Spleen (tissue), 7 donors: ENCODE measurements around the gene KIR3DL3.

Experiments used
- POLR2A ChIP-seq, 3 donors: fragments of 450-650 bp; IDR thresholded peaks; one replicate each; pipeline ENCODE4 v1.5.1; 2017; ENCODE audit warnings: antibody characterized with exemption in 3 of 3, mild to moderate bottlenecking in 1 of 3
- POLR2AphosphoS5 ChIP-seq, 3 donors: sonication (generic); formaldehyde crosslinking; IDR thresholded peaks; one replicate each; pipeline ENCODE4 v1.5.1; 2017; ENCODE audit warnings: antibody characterized with exemption in 3 of 3
- TF ChIP-seq, protein P1 (sequence below), 11 experiments: fragments of 200-600 bp in 7 of 11; fragments of 450-650 bp in 4 of 11; sonication (generic) in 4 of 11; IDR thresholded peaks in 8 of 11; conservative IDR thresholded peaks in 3 of 11; 1 replicate in 7 of 11; 2 replicates in 4 of 11; pipeline versions ENCODE4 v1.4.0 to v1.8.0; 2016 to 2021; ENCODE audit warnings: antibody characterized with exemption in 11 of 11, inconsistent platforms in 4 of 11, mild to moderate bottlenecking in 1 of 11
- donor health status: DM: no; HTN: no; CAD: no; lungs with moderate emphysema.
- donor health status: DM: no; HTN: no; CAD: no.
- donor health status: DM: no; HTN: no; CAD: no.

DNA sequence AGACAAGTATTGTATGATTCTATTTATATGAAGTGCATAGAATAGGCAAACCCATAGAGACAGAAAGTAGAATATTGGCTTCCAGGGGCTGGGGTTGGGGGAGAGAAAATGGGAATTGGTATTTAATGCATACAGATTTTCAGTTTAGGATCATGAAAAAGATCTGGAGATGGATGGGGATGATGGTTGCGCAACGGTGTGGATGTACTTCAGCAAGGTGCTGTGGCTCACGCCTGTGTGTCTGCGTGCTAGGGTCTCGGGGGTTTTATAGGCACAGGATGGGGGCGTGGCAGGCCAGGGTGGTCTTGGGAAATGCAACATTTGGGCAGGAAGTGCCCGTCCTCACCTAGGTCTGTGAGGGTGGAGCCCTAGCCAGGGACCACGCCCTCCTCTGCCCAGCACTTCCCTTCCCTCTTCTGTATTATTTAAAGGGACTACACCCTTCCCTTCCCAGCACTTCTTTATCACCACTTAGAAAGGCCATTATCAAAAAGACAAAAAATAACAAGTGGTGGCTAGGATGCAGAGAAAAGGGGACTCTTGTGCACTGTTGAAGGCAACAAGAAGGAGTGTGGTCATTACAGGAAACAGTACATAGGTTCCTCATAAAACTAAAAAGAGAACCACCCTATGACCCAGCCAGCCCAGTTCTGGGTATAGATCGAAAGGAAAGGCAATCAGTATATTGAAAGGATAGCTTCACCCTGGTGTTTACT, 32.5 kb upstream of the KIR3DL3 start:
- TF ChIP-seq, protein P1, sequence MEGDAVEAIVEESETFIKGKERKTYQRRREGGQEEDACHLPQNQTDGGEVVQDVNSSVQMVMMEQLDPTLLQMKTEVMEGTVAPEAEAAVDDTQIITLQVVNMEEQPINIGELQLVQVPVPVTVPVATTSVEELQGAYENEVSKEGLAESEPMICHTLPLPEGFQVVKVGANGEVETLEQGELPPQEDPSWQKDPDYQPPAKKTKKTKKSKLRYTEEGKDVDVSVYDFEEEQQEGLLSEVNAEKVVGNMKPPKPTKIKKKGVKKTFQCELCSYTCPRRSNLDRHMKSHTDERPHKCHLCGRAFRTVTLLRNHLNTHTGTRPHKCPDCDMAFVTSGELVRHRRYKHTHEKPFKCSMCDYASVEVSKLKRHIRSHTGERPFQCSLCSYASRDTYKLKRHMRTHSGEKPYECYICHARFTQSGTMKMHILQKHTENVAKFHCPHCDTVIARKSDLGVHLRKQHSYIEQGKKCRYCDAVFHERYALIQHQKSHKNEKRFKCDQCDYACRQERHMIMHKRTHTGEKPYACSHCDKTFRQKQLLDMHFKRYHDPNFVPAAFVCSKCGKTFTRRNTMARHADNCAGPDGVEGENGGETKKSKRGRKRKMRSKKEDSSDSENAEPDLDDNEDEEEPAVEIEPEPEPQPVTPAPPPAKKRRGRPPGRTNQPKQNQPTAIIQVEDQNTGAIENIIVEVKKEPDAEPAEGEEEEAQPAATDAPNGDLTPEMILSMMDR (IDR thresholded peaks at IDR 0.05 in 8 of 11, conservative IDR thresholded peaks at IDR 0.05 in 3 of 11) = no peak
- TF ChIP-seq POLR2A (IDR thresholded peaks at IDR 0.05) (no peak), POLR2AphosphoS5 (IDR thresholded peaks at IDR 0.05) (no peak)
